Fibroblast of skin of left quadriceps (primary cell): ENCODE results near the gene TMEM170B.
A peak's percentile ranks its signal among the peaks of the same experiment; 100 is the strongest.

Source experiments
- DNase-seq, 2 experiments: peaks; one replicate each; pipeline ENCODE4 v3.0.0-alpha.2; 2013; ENCODE audit warnings: low read depth in 2 of 2

Gene TMEM170B

GRCh38 chr6:11586117-11586516 lies 48.6 kb downstream of the TMEM170B start:
- DNase-seq: no peak

GRCh38 chr6:11586536-11586935 lies 49.0 kb downstream of the TMEM170B start:
- DNase-seq: peak; percentile 80

- no peak for DNase-seq
These were observed 51.7 kb downstream of the TMEM170B start for GRCh38 chr6:11589261-11589660.

GRCh38 chr6:11592294-11592906 lies 54.9 kb downstream of the TMEM170B start:
- no peak for DNase-seq

- DNase-seq: no peak
These were observed 55.5 kb downstream of the TMEM170B start for GRCh38 chr6:11593096-11593495.

- no peak for DNase-seq
These were observed 58.4 kb downstream of the TMEM170B start for GRCh38 chr6:11595903-11596302.

GRCh38 chr6:11596640-11597237 lies 59.2 kb downstream of the TMEM170B start:
- DNase-seq: no peak

- no peak for DNase-seq
These were observed 61.1 kb downstream of the TMEM170B start for GRCh38 chr6:11598687-11599086.

GRCh38 chr6:11600251-11600650 lies 62.7 kb downstream of the TMEM170B start:
- no peak for DNase-seq

- no peak for DNase-seq
These were observed 64.4 kb downstream of the TMEM170B start for GRCh38 chr6:11601776-11602605.

- no peak for DNase-seq
These were observed 66.7 kb downstream of the TMEM170B start for GRCh38 chr6:11604215-11604614.

- no peak for DNase-seq
These were observed 67.4 kb downstream of the TMEM170B start for GRCh38 chr6:11604836-11605506.

- no peak for DNase-seq
These were observed 68.0 kb downstream of the TMEM170B start for GRCh38 chr6:11605507-11605905.

GRCh38 chr6:11606332-11606731 lies 68.8 kb downstream of the TMEM170B start:
- no peak for DNase-seq

GRCh38 chr6:11607383-11607782 lies 69.8 kb downstream of the TMEM170B start:
- no peak for DNase-seq

GRCh38 chr6:11608600-11609323 lies 71.2 kb downstream of the TMEM170B start:
- DNase-seq: no peak

GRCh38 chr6:11609324-11610071 lies 71.9 kb downstream of the TMEM170B start:
- DNase-seq: peak in 1 of 2 experiments; percentile 34

GRCh38 chr6:11613336-11613735 lies 75.8 kb downstream of the TMEM170B start:
- no peak for DNase-seq

GRCh38 chr6:11613858-11614257 lies 76.3 kb downstream of the TMEM170B start:
- peak; percentile 90 to 91 for DNase-seq

GRCh38 chr6:11614534-11615213 lies 77.1 kb downstream of the TMEM170B start:
- DNase-seq: no peak
